Activated CD4-positive, alpha-beta T cell treated with anti-CD3 and anti-CD28 coated beads, Interleukin-2, amount 50 U/mL, for 1 hour (primary cell): Measurements from ENCODE around the gene ALDH1A3.

Experiments used
- DNase-seq: peaks from one replicate; pipeline ENCODE4 v3.0.0-alpha.2; 2020

Gene ALDH1A3

DNA sequence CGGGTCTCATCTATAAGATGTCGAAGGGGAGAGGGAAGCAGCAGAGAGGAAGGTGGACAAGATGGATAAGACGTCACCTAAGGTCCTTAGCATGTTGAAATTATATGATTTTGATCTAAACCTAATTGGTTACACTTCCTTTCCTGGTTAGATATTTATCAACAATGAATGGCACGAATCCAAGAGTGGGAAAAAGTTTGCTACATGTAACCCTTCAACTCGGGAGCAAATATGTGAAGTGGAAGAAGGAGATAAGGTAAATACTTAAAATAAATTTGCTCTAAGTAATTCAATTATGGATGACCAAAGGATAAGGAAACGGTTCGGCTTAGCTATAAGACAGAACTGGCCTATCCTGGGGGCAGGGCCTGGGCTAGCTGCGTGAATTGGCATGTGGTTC lies 5.5 kb downstream of the ALDH1A3 start:
- no peak for DNase-seq

DNA sequence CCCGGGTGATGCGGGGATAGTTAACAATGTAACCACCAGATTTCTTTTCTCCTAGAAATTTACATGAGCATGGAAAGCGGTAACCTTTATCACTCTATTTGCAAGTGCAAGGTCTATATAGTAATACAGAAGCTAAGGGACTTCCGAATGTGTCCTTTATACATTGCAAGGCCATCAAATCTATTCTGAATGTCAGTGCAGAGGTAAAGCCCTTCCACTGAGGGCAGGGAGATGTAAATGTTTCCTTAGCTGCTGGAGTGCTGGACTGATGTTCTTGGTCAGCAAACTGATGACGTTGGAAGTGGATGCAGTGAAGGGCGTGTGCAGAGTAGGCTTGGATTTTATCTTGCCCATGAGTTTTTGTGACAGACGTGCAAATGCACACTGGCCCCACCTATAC lies 6.2 kb downstream of the ALDH1A3 start:
- no peak for DNase-seq

DNA sequence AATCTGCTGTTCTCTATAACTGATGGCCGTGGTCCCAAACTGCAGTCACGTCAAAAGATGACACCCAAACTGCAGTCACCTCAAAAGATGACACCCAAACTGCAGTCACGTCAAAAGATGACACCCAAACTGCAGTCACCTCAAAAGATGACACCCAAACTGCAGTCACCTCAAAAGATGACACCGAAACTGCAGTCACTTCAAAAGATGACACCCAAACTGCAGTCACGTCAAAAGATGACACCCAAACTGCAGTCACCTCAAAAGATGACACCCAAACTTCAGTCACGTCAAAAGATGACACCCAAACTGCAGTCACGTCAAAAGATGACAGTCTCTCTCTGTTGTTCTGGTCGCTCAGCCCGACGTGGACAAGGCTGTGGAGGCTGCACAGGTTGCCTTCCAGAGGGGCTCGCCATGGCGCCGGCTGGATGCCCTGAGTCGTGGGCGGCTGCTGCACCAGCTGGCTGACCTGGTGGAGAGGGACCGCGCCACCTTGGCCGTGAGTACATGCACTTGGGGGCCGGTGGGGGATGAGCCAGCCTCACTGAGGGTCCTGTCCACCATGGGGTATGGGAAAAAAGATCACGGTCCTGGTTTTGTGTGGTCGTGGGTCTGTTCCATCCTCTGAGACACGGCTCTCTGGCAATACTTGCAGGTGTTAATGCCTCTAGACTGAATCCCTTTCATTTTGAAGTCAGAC lies 7.7 kb downstream of the ALDH1A3 start:
- DNase-seq = no peak

DNA sequence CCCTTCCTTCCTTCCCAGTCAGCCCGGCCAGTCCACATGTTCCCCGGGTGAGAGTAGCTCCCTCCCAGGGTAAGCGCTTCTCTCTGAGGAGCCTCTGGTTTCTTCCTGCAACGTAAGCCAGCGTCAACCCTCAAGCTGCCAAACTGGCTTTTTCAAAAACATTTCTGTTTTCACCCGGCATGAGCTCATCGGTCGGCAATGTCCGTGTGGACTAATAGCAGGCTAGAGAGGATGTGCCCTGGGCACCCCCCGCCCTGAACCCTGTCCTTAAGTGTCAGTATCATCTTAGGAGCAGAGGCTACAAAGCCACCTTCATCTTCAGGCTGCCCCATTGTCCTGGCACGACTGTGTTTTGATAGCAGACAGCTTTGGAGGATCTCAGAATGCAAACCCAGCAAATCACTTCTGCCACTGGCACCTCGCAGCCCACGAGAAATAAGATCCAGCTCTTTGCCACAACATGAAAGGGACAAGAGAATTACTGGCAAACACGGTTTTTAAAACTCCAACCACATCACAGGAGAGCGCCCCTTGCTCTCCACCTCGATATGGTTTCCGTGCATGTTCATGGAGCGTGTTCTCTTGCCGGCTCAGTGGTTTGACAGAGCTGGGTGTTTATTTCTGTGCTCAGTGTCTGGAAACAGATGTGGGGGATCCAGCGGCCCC lies 9.9 kb downstream of the ALDH1A3 start:
- no peak for DNase-seq

DNA sequence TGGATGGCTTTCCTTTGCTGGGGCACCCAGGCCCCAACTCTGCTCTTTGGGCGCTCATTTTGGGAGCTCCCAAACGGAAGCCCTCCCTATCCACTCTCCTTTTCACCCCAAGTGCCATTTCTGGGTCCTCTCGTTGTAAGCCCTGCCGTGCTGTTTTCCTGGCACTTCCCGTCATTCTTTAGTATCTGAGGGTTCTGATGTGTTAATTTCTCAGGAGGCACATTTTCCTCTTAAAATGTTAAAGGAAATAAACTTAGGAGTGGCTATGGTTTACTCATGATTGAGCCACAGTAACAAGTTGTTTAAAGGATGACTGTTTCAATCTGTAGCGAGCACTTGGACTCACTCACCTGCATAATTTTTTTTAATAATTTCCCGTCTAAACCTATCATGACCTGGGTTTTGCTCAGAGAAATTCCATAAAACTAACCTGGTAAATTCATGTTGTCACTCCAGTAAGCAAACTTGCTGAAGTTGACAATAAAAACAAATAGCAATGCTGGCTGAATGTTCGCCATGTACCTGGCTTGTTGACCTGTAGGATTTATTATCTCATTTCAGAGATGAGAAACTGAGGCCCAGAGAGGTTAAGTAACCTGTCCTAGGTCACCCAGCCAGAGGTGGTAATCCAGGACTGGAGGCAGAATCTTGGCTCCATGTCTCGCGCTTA lies 10.6 kb downstream of the ALDH1A3 start:
- no peak for DNase-seq

DNA sequence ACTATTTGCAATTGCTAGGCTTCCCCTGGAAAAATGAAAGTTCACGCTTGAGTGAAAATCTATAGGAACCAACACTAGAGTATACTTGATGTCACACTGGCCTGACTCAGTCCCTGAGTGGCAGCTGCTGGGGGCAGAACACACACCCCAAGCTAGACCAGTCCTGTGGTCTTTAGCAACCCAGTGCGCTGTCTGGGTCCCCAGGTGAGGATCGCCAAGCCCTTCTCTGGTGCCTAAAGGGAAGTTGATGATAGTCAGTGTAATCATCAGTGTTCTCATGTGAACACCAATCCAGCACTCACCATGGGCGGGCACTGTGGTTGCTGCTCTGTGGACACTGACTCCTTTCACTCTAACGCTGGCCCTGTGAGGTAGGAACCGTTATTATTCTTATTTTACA lies 11.2 kb downstream of the ALDH1A3 start:
- DNase-seq = no peak

DNA sequence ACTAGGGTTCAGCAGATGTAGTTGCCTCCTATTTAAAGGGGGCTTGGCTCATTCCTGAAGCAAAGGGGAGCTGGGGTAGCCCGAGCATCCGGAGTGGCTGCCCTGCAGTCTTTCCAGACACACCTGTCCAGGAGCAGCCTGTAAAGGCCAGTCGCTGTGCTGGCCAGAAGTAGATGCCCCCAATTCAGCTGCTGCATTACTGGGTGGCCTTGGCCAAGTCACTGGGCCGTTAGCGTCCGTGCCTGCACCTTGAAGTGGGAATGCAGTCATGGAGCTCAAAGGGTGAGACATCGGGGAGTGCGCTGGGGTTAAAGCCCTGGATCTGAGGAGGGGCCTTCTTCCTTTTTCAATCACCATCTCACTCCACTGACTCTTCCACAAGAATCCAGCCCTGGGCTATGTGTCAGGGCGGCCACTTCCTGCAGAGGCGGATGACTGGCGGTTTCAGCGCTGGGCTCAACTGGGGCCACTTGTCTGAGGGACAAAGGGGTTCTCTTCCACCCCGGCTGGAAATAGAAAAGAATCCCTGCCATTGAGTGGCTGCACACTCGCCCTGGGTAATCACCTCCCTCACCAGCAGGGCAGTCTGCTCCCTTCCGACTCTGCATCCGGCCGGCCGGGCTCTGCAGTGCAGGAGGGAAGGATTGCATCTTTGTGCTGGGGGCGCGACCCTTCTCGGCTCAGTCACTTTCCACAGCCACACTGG lies 11.8 kb downstream of the ALDH1A3 start:
- no peak for DNase-seq

DNA sequence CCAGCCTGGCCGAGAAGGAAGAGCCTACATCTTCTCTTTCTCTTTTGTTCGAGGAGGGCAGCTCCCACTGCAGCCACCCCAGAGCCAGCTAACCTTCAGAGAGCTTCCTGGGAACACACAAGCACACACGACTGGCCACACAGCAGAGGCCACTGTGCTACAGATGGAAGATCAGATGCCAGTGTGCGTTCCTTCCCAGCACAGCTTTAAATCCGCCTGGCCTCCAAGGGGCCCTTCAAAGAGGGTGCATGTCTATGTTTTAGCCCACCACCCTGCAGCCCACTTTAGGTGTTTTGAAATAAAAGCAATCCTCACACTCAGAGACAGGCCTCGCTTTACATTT lies 12.4 kb downstream of the ALDH1A3 start:
- DNase-seq = no peak

DNA sequence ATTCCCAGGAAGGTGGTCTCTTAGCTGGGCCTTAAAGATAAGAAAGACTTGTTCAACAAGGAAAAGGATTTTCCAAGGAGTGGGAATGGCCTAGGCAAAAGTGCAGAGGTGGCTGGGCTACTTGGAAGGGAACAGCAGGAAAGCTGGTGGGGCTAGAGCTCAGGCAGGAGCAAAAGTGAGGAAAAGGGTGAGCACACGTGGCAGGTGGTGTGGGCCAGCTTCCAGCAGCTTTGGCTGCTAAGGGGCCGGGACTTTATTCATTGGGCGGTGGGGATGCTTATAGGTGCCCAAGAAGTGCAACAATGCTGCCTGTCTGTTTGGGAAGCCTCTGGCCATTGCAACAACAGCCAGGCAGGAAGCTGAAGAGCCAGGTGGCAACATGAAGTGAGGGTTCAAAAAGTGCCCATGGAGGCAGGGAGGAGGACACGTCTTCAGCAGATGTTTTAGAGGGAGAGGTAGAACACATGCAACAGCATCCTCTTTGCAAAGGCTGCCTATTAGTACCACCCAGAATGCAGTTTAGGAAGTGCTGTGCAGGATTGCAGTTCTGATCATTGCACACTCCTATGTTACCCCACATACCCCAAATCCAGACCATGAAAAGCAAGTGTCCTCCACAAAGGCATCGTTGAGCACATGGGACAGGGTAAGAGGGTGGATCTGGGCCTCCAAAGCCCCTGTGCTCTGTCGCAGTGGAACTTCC lies 13.8 kb downstream of the ALDH1A3 start:
- DNase-seq = no peak

DNA sequence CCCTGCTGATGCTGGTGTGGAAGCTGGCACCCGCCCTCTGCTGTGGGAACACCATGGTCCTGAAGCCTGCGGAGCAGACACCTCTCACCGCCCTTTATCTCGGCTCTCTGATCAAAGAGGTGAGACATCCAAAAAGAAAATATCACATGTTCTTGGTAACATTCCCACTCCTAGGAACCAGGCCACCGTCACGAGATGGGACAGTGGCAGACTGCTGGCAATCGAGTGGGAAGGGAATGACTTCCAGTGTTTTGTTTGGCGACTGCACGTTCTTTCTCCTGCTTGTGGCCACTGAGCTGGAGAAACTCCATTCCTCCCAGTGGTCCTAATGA lies 14.3 kb downstream of the ALDH1A3 start:
- DNase-seq = no peak

DNA sequence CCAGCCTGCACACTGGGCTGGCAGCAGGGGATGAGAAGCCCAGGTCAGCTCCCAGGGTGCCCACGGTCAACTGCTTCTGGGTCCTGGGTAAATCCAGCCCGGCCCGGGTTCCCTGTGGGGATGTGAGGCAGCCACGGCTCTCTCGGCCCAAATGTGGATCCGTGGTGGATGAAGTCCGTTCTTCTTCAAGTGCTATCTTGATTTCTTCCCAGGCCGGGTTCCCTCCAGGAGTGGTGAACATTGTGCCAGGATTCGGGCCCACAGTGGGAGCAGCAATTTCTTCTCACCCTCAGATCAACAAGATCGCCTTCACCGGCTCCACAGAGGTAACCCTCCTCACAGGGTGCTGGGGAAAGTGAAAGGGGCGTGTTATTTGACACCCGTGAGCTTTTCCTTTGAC lies 16.1 kb downstream of the ALDH1A3 start:
- no peak for DNase-seq

DNA sequence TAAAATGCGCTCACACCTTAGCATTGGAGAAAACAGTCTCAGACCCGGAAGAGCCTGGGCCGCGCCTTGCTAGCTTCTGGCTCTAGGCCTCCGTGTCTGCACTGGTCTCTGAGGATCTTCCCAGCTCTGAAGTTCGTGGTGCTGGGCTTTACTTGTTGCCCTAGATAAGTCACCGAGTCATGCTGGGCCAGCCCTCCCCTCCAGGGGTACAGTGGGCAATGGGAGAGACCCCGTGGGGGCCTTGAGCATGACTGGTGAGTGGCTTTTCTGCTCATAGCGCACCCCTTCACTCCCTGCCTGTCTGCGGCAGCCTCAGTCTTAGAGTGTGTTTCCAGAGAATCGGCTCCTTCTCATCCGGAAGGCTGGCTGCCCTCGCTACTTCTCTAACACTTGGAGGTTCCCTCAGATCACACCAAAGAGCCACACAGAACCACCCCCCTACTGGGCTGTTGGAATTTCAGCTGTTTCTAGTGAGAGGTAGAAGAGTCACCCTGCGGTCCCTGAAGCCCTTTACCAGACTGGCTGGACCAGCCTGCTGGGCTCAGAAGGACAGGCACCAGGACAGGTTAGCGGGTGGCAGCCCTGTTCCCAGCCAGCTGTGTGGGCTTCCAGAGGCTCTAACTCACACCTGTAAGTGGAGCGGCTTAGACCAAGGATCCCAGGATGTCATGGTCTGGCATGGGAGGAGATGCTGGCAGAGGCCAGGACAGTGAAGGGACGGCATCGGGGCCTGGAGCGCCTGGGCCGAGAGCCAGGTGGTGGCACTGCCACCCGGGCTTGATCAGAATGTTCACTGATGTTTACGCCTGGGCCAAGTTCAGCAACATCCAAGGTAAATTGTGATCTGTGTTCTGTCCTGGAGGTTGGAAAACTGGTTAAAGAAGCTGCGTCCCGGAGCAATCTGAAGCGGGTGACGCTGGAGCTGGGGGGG lies 17.9 kb downstream of the ALDH1A3 start:
- no peak for DNase-seq

DNA sequence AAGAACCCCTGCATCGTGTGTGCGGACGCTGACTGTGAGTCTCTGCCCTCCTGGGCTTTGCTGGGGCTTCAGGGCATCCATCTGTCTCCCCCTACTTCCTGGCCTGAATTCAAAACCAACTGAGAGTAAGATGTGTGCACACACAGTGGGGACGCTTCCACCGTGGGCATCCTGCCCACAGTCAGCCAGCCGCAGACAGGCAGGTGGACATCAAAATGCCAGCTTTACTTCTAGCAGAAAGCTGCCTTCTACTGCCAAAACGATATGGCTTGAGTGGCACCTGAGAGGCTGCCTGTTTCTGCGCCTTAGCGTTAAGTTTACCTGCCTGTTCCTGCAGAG lies 18.5 kb downstream of the ALDH1A3 start:
- no peak for DNase-seq

DNA sequence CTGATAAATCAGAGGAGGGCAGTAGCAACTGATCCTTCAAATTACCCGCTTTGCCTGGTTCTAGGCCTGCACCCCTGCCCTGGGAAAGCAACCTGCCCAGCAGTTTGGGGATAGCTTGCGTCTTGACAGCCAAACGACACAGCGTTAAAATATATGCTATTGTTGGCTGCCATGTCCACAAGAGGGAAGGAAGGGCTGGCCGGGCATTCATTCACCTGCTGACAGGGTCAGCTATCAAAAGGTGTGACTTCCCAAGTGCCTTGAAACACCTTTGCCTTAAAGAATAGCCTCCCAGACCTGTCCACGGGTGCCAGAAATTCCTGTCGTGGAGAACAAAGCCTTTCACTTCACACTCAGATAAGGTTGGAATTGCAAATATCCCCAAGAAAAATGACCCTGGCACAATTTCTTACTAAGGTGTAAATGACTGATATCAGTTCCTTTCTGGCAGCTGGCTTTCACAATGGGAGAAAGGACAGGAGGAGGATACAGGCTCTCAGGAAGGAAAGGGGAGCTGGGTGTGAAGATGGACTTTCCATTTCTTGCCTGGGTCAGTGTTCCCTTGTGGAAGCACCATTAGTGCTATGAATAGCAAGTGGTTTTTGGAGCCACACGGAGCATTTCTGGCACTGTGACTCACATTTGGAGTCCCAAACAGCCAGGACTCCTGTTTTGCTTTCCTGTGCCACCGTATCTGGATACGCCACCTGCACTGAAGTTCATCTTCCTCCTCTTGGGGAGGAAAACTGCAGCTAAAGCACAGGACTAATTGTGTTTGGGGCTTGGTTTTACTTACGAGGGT lies 19.2 kb downstream of the ALDH1A3 start:
- no peak for DNase-seq

DNA sequence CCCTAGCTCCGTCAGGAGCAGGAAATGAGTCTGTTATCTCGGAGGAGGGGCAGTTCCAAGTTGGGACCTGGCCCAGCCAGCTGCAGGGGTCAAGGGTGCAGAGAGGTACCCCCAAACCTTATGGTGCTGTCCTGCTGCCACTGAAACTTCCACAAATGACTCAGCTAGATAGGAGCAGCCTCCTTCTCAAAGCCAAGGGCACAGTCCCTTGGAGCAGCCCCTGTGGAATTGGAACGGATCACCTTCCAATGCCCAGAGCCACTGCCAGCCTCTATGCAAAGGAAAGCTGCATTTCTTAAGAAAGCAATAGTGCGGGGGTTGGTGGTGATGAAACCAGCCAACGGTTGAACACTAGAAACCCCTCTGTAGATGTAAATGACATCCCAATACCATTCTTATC lies 20.0 kb downstream of the ALDH1A3 start:
- DNase-seq = no peak

DNA sequence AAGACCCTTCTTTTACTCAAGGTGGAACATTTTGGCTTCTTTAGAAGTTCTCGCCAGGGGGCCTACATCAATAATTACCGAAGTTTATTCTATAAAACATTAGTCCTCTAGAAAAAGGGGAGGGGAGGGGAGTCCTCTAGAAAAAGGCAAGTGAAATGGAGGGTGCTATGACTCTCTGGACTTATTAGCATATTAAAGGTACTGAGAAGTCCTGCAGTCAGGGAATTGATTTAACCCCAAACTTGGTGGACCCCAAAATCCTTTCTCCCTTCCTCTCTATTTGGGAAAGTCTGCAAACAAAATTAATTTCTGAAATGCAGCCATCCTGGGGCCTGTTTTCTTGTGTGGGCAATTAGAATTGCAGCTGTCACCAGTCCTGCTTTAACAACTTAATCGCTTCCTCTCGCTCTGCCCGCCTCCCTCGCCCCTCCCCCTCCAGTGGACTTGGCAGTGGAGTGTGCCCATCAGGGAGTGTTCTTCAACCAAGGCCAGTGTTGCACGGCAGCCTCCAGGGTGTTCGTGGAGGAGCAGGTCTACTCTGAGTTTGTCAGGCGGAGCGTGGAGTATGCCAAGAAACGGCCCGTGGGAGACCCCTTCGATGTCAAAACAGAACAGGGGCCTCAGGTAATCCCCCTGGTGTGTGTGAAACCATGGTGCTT lies 20.6 kb downstream of the ALDH1A3 start:
- DNase-seq = no peak

DNA sequence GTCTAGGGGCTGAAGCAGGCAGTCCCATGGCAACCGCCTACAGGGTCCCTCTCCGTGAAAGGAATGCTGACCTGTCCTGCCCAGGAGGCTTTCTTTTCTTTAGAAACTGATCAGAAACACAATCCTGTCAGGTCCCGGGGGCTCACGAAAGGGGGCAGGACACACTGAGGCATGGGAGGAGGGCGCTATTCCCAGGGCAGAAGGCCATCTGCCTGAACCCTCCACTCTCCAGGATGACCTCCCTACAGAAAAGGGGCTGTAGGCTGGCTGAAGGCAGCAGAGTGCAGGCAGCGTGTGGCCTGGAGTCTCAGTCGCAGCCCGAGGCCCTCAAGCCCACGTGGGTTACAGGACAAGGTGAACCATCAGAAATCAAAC lies 21.2 kb downstream of the ALDH1A3 start:
- DNase-seq = no peak

DNA sequence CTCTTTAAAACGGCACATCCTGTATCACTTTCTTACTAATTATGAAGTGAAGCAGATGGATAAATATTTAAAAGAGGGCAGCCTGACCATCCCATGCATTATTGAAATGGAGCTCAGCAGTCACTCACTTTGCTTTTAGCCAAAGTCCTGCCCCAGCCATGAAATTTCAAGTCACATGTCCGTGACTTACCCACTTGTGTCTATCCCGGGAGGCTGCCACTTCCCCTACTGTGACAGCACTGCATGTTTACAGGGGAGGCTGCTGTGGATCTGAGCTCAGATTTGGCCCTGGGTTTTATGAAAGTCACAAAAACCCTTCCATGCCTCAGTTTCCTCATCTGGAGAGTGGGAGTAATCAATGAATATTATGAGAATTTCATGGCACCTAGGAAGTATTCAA lies 21.7 kb downstream of the ALDH1A3 start:
- DNase-seq = no peak

DNA sequence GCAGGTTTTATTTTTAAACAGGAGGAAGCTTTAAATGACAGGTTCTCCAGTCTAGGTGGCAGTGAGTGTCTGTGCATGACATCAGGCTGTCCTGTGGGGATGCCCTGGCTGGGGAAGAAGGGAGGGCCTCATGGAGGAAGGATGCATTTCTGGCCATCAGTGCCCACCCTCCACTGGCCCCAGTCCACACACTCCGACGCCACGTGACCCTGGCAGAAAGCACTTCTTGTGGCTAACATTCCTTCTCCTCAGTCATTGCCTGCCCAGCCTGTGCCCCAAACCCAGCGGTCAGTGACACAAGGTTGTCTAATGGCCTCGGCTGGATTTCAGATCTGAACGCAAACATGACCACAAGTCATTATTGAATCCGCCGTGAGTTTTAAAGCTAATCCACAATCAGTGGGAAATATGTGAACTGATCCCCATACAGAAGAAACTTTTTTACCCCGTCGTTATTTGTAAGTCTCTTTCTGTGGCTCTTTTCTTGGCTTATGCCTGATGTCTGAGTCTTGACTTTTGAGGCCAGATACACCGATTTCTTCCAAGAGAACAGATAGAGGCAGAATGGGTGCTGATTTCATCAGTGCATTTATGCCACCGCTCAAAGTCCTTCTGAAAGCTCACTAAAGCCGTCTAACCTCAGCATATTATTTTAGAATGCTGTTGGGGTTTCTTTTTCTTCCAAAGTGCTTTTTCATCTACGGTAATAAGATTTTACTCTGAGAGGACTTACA lies 22.2 kb downstream of the ALDH1A3 start:
- DNase-seq = no peak
